ENCODE data around the gene MGMT.

MGMT gene

GRCh38 chr10:129727495-129727894 is 260.5 kb downstream of the MGMT start:
- Mint-ChIP-seq H3K4me1 (peaks cover 2% of the 10 kb centered on the region), H3K4me3 (no peak overlapping the region), H3K9me3 (peaks cover 9% of the 10 kb centered on the region), H3K36me3 (peaks cover 49% of the 10 kb centered on the region), H3K27ac (no peak overlapping the region), H3K27me3 (no peaks in the 10 kb centered on the region)
- no peak for ATAC-seq (ENCODE audit: low read depth)
- no peak for DNase-seq (ENCODE audit: low spot score in 2 of 2)

GRCh38 chr10:129728246-129728820 is 261.3 kb downstream of the MGMT start:
- ATAC-seq (ENCODE audit: low read depth), result no peak
- Mint-ChIP-seq H3K27me3 (no peaks in the 10 kb centered on the region), H3K4me3 (no peak overlapping the region), H3K36me3 (peaks cover 44% of the 10 kb centered on the region), H3K4me1 (peaks cover 2% of the 10 kb centered on the region), H3K9me3 (peaks cover 7% of the 10 kb centered on the region), H3K27ac (no peak overlapping the region)
- DNase-seq (ENCODE audit: low spot score in 2 of 2), result no peak

GRCh38 chr10:129728905-129729795 is 262.1 kb downstream of the MGMT start:
- Mint-ChIP-seq H3K36me3 (peaks cover 40% of the 10 kb centered on the region), H3K4me1 (peaks cover 2% of the 10 kb centered on the region), H3K27me3 (no peaks in the 10 kb centered on the region), H3K9me3 (peaks cover 7% of the 10 kb centered on the region), H3K4me3 (no peak overlapping the region), H3K27ac (no peak overlapping the region)
- ATAC-seq (ENCODE audit: low read depth), result no peak
- no peak for DNase-seq (ENCODE audit: low spot score in 2 of 2)

GRCh38 chr10:129730272-129730992 is 263.4 kb downstream of the MGMT start:
- DNase-seq (ENCODE audit: low spot score in 2 of 2) (no peak), ATAC-seq (ENCODE audit: low read depth) (no peak)
- H3K27ac Mint-ChIP-seq, result no peak overlapping the region
- H3K9me3 Mint-ChIP-seq, result peaks cover 7% of the 10 kb centered on the region
- H3K4me1 Mint-ChIP-seq, result peaks cover 2% of the 10 kb centered on the region
- no peak overlapping the region for H3K4me3 Mint-ChIP-seq
- peaks cover 36% of the 10 kb centered on the region for H3K36me3 Mint-ChIP-seq
- no peaks in the 10 kb centered on the region for H3K27me3 Mint-ChIP-seq

- no peak for DNase-seq (ENCODE audit: low spot score in 2 of 2)
- no peak for ATAC-seq (ENCODE audit: low read depth)
- Mint-ChIP-seq H3K9me3 (peaks cover 5% of the 10 kb centered on the region), H3K4me1 (peaks cover 2% of the 10 kb centered on the region), H3K4me3 (no peak overlapping the region), H3K27me3 (no peaks in the 10 kb centered on the region), H3K36me3 (peaks cover 31% of the 10 kb centered on the region), H3K27ac (no peak overlapping the region)
Measured at GRCh38 chr10:129730993-129731325, 263.9 kb downstream of the MGMT start.

- ATAC-seq (ENCODE audit: low read depth), result no peak
- H3K27me3 Mint-ChIP-seq, result no peaks in the 10 kb centered on the region
Measured at GRCh38 chr10:129740532-129741279, 273.7 kb downstream of the MGMT start.

GRCh38 chr10:129741280-129741977 is 274.4 kb downstream of the MGMT start:
- peaks cover 40% of the 10 kb centered on the region for H3K36me3 Mint-ChIP-seq
- ATAC-seq (ENCODE audit: low read depth) (no peak), DNase-seq (ENCODE audit: low spot score in 2 of 2) (no peak)
- peaks cover 5% of the 10 kb centered on the region for H3K9me3 Mint-ChIP-seq
- peaks cover 9% of the 10 kb centered on the region for H3K4me1 Mint-ChIP-seq
- H3K27ac Mint-ChIP-seq, result no peak overlapping the region
- H3K27me3 Mint-ChIP-seq, result no peaks in the 10 kb centered on the region
- H3K4me3 Mint-ChIP-seq, result no peak overlapping the region

More at GRCh38 chr10:129740532-129741279, 273.7 kb downstream of the MGMT start:
- Mint-ChIP-seq H3K4me3 (no peak overlapping the region), H3K36me3 (peaks cover 38% of the 10 kb centered on the region), H3K27ac (no peak overlapping the region), H3K4me1 (peaks cover 9% of the 10 kb centered on the region), H3K9me3 (peaks cover 5% of the 10 kb centered on the region)
- no peak for DNase-seq (ENCODE audit: low spot score in 2 of 2)

GRCh38 chr10:129741978-129742741 is 275.1 kb downstream of the MGMT start:
- H3K27ac Mint-ChIP-seq, result no peak overlapping the region
- H3K27me3 Mint-ChIP-seq, result no peaks in the 10 kb centered on the region
- H3K36me3 Mint-ChIP-seq, result peaks cover 38% of the 10 kb centered on the region

GRCh38 chr10:129742742-129743550 is 275.9 kb downstream of the MGMT start:
- H3K27ac Mint-ChIP-seq, result no peak overlapping the region
- H3K9me3 Mint-ChIP-seq, result peaks cover 10% of the 10 kb centered on the region
- peaks cover 43% of the 10 kb centered on the region for H3K36me3 Mint-ChIP-seq
- no peaks in the 10 kb centered on the region for H3K27me3 Mint-ChIP-seq
- ATAC-seq (ENCODE audit: low read depth) (no peak), DNase-seq (ENCODE audit: low spot score in 2 of 2) (no peak)
- no peak overlapping the region for H3K4me3 Mint-ChIP-seq
- H3K4me1 Mint-ChIP-seq, result peaks cover 9% of the 10 kb centered on the region

More at GRCh38 chr10:129741978-129742741, 275.1 kb downstream of the MGMT start:
- Mint-ChIP-seq H3K4me3 (no peak overlapping the region), H3K9me3 (peaks cover 10% of the 10 kb centered on the region), H3K4me1 (peaks cover 9% of the 10 kb centered on the region)
- no peak for ATAC-seq (ENCODE audit: low read depth)
- DNase-seq (ENCODE audit: low spot score in 2 of 2), result no peak

- no peak for ATAC-seq (ENCODE audit: low read depth)
- no peak for DNase-seq (ENCODE audit: low spot score in 2 of 2)
- Mint-ChIP-seq H3K9me3 (peaks cover 15% of the 10 kb centered on the region), H3K36me3 (peaks cover 46% of the 10 kb centered on the region), H3K27me3 (no peaks in the 10 kb centered on the region), H3K4me3 (no peak overlapping the region), H3K4me1 (peaks cover 10% of the 10 kb centered on the region), H3K27ac (no peak overlapping the region)
Measured at GRCh38 chr10:129743738-129744133, 276.7 kb downstream of the MGMT start.

- Mint-ChIP-seq H3K36me3 (peaks cover 47% of the 10 kb centered on the region), H3K9me3 (peaks cover 20% of the 10 kb centered on the region), H3K4me3 (no peak overlapping the region), H3K4me1 (peaks cover 4% of the 10 kb centered on the region), H3K27me3 (no peaks in the 10 kb centered on the region), H3K27ac (no peak overlapping the region)
- no peak for ATAC-seq (ENCODE audit: low read depth)
- peak in 1 of 2 donors; percentile 2 for DNase-seq (ENCODE audit: low spot score in 2 of 2)
Measured at GRCh38 chr10:129744134-129745111, 277.4 kb downstream of the MGMT start.
